ENCODE measurements around the gene GALNS. TPM values are rescaled to one million over a fixed set of nuclear protein-coding genes. Genes with fewer than 3 reads are reported as not detected.

Gene GALNS
- total RNA-seq, 1 experiment from 2014 or later, result 34.3 TPM

- DNase-seq (ENCODE audit: low spot score), result no peak
Observed at GRCh38 chr16:88876942-88877526, 20.3 kb upstream of the GALNS start.

GRCh38 chr16:88875703-88876234, 19.0 kb upstream of the GALNS start:
- no peak for DNase-seq (ENCODE audit: low spot score)

DNA sequence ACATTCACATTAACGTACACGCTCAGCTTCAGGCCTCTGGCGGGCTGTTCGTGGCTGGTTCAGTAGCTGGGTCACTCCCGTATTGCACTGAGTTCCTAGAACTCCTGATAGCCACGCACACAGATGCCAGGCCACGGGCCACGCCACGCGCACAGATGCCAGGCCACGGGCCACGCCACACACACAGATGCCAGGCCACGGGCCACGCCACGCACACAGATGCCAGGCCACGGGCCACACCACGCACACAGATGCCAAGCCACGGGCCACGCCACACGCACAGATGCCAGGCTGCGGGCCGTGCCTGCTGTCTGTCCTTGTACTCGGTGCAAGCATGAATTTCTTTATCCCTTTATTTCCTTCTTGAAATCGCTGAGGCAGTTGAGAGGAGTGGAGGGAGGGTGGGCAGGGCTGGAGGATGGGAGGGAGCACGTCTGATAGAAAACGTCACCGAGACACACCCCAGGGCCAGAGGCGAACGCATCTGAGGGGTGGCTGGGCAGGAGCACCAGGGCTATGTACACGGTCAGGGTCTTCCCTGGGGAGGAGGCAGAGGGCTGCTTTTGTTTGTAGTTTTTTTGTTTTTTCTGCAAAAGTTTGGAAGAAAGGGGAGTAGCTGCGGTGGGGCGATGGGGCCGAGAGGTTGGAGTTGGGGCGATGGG, 18.3 kb upstream of the GALNS start:
- DNase-seq (ENCODE audit: low spot score), result no peak

DNA sequence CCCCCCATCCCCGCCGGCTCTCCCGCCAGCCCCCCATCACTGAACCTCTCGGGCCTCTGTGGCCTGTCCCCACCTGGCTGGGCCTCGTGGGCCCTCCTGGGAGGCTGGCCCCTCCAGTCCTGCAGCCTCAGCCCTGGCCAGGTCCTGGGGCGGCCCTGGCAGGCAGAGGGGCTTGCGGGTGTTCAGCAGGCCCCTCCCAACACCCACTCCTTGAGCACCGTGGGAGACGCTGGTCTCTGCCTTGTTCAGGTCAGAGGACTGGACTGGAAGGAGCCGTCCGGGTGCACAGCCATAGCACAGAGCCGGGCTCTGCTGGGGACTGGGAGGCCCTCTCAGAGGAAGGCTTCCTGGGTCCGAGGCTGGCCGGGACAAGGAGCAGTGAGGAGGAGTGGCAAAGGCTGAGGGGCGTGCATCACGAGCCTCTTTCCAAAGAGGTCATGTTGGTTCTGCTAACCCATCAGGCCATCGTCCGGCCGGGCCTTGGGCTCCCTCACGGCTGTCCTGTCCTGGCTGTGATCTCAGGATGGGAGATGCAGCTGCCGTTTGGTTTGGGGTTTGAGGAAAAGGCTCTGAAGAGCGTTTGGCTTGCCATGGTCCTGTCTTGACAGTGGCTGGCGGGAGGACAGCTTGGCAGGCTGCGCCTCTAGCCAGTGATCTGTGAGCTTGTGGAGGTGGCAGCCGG, 16.0 kb upstream of the GALNS start:
- no peak for DNase-seq (ENCODE audit: low spot score)

GRCh38 chr16:88871730-88872416, 15.1 kb upstream of the GALNS start:
- no peak for DNase-seq (ENCODE audit: low spot score)

GRCh38 chr16:88871349-88871702, 14.6 kb upstream of the GALNS start:
- DNase-seq (ENCODE audit: low spot score), result no peak

DNA sequence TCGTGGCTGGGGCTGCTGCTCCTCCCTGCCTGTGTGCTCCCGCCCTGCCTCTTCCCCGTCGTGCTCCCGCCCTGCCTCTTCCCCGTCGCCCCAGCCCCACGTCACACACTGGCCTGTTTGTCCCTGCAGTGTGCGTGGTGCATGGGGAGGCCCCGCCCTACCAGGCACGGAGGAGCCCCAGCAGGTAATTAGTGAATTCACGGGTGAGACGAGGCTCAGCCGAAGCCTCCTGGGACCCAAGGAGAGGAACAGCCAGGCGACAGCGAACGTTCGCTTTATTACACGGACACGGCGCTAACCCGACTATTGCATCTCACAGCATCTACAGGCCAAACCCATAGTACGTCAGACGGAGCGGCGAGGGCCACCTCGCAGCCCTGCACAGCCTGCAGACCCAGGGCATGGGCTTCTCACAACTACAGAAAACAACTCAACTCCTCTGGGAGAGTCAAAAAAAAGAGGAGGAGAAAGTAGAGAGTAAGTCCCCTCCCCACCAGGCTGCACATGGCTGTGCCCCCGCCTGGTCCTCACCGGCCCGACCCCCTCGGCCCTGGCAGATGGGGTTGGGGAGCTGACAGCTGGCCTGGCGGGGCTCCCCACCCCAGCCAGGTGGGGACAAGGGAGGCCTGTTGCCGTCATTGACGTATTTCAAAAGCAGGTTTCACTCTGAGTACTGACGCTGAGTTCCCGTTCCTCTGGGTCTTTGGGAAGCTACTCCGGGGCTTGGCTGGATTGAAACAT, 14.0 kb upstream of the GALNS start:
- no peak for DNase-seq (ENCODE audit: low spot score)

DNA sequence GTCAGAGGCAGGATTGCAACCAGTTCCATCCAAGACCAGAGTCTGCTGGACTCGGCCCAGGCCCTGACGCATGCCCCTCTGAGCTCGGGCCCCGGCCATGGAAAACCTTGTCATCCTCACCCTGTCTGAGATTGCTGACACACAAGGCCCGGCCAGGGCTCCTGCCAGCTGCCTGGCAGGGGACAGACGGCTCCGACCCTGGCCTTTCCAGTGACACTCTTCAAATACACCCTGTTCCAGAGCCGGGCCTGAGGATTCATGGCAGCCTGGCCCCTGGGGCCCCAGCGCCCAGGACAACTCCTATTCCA, 12.9 kb upstream of the GALNS start:
- DNase-seq (ENCODE audit: low spot score), result no peak

DNA sequence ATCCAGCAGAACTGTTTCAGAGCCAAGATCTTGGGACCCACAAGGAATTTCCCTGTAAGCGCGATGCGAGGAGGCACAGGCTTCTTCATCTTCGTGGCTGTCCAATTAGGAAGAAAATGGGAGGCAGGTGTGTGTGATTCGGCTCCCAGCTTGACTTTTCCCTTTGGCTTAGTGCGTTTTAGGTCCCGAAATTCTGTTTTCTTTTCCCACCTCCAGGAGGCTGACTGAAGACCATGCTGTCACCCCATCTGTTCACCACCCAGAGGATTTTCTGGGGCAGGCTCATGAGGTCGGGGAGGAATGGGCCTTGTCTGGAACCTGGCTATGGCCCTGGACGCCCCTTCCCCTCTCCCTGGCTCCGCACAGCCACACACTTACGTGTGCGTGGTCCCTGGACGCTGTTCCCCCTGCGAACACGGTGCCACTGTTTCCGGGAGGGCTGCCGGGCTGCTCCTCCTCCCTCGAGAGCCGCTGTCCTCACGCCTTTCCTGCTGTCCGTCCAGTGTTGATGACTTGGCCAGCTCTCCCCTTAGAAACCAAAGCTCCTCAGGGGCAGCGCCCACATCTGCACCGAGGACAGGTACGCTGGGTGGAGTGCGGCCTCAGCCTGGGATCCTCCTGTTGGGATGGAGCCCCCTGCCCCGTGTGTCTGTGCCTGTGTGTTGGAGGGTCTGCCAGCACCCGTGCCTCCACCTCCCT, 12.4 kb upstream of the GALNS start:
- DNase-seq (ENCODE audit: low spot score), result no peak

GRCh38 chr16:88867581-88868246, 11.0 kb upstream of the GALNS start:
- DNase-seq (ENCODE audit: low spot score), result no peak

GRCh38 chr16:88866151-88866920, 9.6 kb upstream of the GALNS start, which contains the start of gene PABPN1L:
Gene PABPN1L, minus strand, starts transcription at chr16:88866660. Its CDS starts 54 bp downstream, at chr16:88866606.
- no peak for DNase-seq (ENCODE audit: low spot score)

GRCh38 chr16:88865742-88866141, 9.0 kb upstream of the GALNS start:
- DNase-seq (ENCODE audit: low spot score), result no peak

DNA sequence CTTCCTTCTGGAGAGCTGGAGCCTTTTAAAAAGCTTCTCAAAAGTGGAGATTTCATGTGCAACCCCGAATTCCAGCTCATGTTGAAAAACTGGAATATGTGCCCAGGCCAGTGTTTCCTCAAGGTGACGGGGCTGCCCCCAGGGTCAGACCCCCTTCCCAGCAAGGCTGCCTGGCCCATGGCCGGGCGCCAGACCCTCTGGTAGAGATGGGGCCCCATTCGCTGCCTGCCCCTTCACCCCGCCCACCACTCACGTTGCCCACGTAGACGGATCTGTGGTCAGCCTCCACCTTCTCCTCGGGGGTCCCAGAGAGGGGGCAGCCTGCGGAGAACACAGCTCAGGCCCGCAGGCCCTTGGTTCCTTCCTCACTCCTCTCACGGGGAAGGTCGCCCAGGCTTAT, 8.6 kb upstream of the GALNS start:
- no peak for DNase-seq (ENCODE audit: low spot score)

DNA sequence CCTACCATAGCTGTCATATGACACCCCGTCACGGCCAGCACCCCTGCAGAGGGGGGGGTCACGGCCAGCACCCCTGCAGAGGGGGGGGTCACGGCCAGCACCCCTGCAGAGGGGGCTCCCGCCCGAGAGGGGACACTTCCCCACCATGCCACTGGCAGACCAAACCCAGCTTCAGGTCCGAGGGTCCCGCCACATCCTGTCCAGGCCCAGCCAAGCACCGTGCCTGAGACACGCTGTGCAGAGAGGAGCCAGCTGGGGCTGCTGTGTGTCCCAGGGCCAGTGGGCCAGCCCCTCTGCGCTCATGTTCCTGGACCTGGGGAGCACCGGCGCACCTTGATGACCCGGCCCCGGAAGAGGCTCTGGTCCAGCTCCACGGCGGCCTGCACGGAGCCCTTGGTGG, 7.8 kb upstream of the GALNS start:
- no peak for DNase-seq (ENCODE audit: low spot score)

DNA sequence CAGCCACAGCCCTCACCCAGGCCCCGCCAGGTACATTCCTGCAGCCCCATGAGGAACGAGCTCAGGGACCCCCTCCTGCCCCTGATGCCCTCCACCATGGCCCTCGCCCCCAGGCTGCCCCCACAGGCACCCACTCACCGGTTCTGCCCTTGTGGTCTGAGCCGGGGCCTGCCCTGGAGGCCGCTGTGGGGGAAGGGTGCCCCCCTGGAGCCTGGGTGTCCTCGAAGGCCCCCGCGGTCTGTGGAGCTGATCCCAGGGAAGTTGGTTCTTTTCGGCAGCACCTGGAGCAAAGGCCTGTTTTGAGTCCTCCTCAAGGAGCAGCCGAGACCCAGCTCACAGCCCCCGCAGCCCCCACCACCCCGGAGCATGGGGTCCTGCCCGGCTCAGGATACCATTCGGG, 7.4 kb upstream of the GALNS start:
- DNase-seq (ENCODE audit: low spot score), result no peak

DNA sequence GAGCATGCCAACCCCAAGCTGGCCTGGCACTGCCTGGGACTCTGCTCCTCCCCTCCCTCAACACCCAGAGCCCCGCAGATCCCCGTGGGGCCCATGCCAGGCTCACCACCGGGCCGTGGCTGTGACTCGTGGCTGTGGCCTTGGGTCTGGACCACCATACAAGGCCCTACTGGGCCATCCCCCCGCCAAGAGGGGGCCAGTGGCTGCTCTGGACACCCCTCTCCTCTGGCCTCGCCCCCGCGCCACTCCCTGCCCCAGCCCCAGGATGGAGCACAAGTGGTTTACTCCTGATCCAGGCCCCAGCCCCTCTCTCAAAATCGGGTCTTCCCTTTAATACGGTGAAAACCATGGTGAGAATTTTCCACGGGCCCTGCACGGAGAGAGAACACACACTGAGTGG, 6.7 kb upstream of the GALNS start:
- no peak for DNase-seq (ENCODE audit: low spot score)

DNA sequence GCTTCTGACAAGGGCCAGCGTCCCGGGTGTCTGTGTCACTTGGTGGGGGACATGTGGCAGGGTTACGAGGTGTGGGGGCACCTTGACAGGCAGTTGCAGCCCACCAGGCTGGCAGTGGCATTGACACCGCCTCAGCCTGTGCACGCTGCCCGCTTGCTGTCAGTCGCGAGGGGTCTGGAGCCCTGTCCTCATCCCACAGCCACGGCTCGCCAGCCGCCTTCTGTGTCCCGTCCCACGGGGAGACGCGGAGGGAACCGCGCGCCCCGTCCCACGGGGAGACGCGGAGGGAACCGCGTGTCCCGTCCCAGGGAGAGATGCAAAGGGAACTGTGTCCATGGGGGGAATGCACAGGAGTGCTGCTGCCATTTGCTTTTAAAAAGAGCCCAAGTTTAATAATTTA, 6.2 kb upstream of the GALNS start:
- no peak for DNase-seq (ENCODE audit: low spot score)

DNA sequence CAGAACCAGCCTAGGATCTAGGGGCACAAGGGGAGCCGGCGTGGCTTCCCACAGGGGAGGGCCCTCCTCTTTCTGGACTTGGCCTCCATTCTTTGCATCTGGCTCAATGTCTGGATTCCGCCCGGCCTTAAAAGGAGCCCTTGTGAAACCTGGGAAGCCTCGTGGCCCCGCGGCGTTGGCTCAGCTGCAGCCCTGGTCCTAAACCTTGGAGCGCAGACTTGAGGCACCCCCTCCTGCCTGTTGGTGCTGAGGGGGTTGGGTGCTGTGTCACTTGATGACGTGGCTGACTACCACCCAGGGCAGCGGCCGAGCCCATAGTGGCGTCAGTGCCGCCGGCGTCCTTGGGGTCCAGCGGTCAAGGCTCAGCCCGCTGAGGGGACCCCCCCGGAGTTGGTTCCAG, 4.6 kb upstream of the GALNS start:
- no peak for DNase-seq (ENCODE audit: low spot score)

DNA sequence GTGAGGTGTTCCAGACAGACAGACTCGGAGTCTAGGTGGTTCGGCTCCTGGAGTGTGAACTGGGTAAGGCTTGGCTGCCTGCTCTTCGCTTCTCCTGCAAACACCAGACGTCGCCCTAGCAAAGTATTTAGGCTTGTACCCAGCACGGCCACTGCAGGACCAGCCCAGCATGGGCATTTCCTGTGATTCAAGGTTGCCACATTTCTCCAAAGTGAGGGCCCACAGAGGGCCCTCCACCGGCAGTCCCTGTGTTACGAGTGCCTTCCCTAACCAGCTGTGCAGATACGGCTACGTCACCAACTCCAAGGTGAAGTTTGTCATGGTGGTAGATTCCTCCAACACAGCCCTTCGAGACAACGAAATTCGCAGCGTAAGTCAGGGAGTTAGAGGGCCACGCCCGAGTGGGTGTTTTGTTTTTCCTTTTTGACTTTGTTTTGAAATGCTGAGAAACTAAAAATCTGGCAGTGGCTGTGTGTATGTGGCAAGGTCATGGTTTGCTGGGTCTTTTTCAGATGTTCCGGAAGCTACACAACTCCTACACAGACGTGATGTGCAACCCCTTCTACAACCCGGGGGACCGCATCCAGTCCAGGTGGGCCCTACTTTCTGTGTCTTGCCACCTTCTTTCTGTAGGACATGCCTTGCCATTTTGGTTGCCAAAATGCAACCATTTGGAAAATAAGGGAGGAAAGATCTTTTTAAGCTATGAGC, 2.8 kb upstream of the GALNS start:
- no peak for DNase-seq (ENCODE audit: low spot score)

Data from A172 (cell line).